CD14-positive monocyte (primary cell): Measurements from ENCODE around the gene NIT1. TPM values are rescaled to one million over a fixed set of nuclear protein-coding genes. Genes with fewer than 3 reads are reported as not detected.
A peak's percentile ranks its signal among the peaks of the same experiment; 100 is the strongest.

ENCODE experiments used
- DNase-seq, 3 donors: peaks; one replicate each; pipeline ENCODE4 v3.0.0-alpha.2; 2011 to 2022
- H2AFZ ChIP-seq: 2 replicates; pipeline ENCODE4 v1.6.0; 2012; ENCODE audit warnings: mild to moderate bottlenecking, low read depth, low read length, inconsistent platforms; ENCODE audit not compliant: insufficient read depth, poor library complexity, severe bottlenecking
- H3K27ac ChIP-seq, 2 donors: 1 replicate in 1 of 2; 2 replicates in 1 of 2; pipeline ENCODE4 v1.5.1; 2012 to 2013; ENCODE audit warnings: low read length in 2 of 2, control low read depth in 1 of 2, inconsistent platforms in 1 of 2, low read depth in 1 of 2, mild to moderate bottlenecking in 1 of 2
- H3K27me3 ChIP-seq, 2 donors: one replicate each; pipeline versions ENCODE4 v1.6.0 to v1.6.1; 2011 to 2013; ENCODE audit warnings: low read length in 2 of 2; ENCODE audit not compliant: control insufficient read depth in 2 of 2, insufficient read depth in 2 of 2
- H3K36me3 ChIP-seq, 2 donors: replicated peaks in 1 of 2; 1 replicate in 1 of 2; 2 replicates in 1 of 2; pipeline versions ENCODE4 v1.5.1 to v1.6.1; 2012 to 2013; ENCODE audit warnings: low read length in 2 of 2, control low read depth in 1 of 2, inconsistent platforms in 1 of 2, mild to moderate bottlenecking in 1 of 2; ENCODE audit not compliant: insufficient read depth in 2 of 2, control insufficient read depth in 1 of 2
- H3K4me1 ChIP-seq, 2 donors: 1 replicate in 1 of 2; 2 replicates in 1 of 2; pipeline versions ENCODE4 v1.5.1 to v1.6.1; 2012 to 2013; ENCODE audit warnings: low read length in 2 of 2, control low read depth in 1 of 2, inconsistent platforms in 1 of 2, mild to moderate bottlenecking in 1 of 2, moderate library complexity in 1 of 2; ENCODE audit not compliant: insufficient read depth in 2 of 2, control insufficient read depth in 1 of 2
- H3K4me2 ChIP-seq: replicated peaks from 2 replicates; pipeline ENCODE3; 2012; ENCODE audit warnings: low read length, moderate library complexity, mild to moderate bottlenecking; ENCODE audit not compliant: poor library complexity, severe bottlenecking; ENCODE audit errors: extremely low read depth
- H3K4me3 ChIP-seq, 3 experiments: fragments of 200-600 bp in 1 of 3; sonication (generic) in 1 of 3; replicated peaks in 1 of 3; 1 replicate in 2 of 3; 2 replicates in 1 of 3; pipeline ENCODE4 v1.5.1; 2011 to 2013; ENCODE audit warnings: low read length in 3 of 3, mild to moderate bottlenecking in 3 of 3, control low read depth in 2 of 3, low read depth in 2 of 3, inconsistent platforms in 1 of 3, moderate library complexity in 1 of 3
- H3K79me2 ChIP-seq: 2 replicates; pipeline ENCODE4 v1.6.0; 2012; ENCODE audit warnings: mild to moderate bottlenecking, control low read depth, inconsistent platforms, low read length, moderate library complexity; ENCODE audit not compliant: insufficient read depth
- H3K9ac ChIP-seq: 2 replicates; pipeline ENCODE4 v1.6.0; 2017; ENCODE audit warnings: low read length, mild to moderate bottlenecking; ENCODE audit not compliant: insufficient read depth, poor library complexity, severe bottlenecking
- H3K9me3 ChIP-seq, 2 donors: replicated peaks in 1 of 2; 1 replicate in 1 of 2; 2 replicates in 1 of 2; pipeline versions ENCODE4 v1.5.1 to v1.6.1; 2012 to 2013; ENCODE audit warnings: low read length in 2 of 2, control low read depth in 1 of 2; ENCODE audit not compliant: control insufficient read depth in 1 of 2, insufficient read depth in 1 of 2
- H4K20me1 ChIP-seq: 2 replicates; pipeline ENCODE4 v1.6.0; 2012; ENCODE audit warnings: mild to moderate bottlenecking, low read length, control low read depth, moderate library complexity; ENCODE audit not compliant: insufficient read depth
- H3K27ac Mint-ChIP-seq, 7 donors: one replicate each; pipeline ENCODE4 v1.8.0; 2020; ENCODE audit warnings: mild to moderate bottlenecking in 7 of 7, mixed read lengths in 7 of 7, moderate library complexity in 6 of 7, inconsistent platforms in 2 of 7
- H3K27me3 Mint-ChIP-seq, 3 donors: one replicate each; pipeline ENCODE4 v1.8.0; 2021 to 2022; ENCODE audit warnings: low read depth in 3 of 3, mild to moderate bottlenecking in 3 of 3, mixed read lengths in 3 of 3, moderate library complexity in 3 of 3, inconsistent platforms in 1 of 3
- H3K36me3 Mint-ChIP-seq, 2 donors: one replicate each; pipeline ENCODE4 v1.8.0; 2020; ENCODE audit warnings: mixed read lengths in 2 of 2, inconsistent platforms in 1 of 2, mild to moderate bottlenecking in 1 of 2
- H3K4me1 Mint-ChIP-seq: one replicate; pipeline ENCODE4 v1.8.0; 2020; ENCODE audit warnings: mild to moderate bottlenecking, mixed read lengths
- H3K4me3 Mint-ChIP-seq, 2 donors: one replicate each; pipeline ENCODE4 v1.8.0; 2020; ENCODE audit warnings: mild to moderate bottlenecking in 2 of 2, mixed read lengths in 2 of 2, moderate library complexity in 1 of 2
- H3K9me3 Mint-ChIP-seq, 7 donors: one replicate each; pipeline ENCODE4 v1.8.0; 2020 to 2022; ENCODE audit warnings: mixed read lengths in 7 of 7, mild to moderate bottlenecking in 6 of 7, moderate library complexity in 6 of 7, inconsistent platforms in 2 of 7
- CTCF ChIP-seq: fragments of 200-600 bp; IDR thresholded peaks from one replicate; pipeline ENCODE4 v1.8.0; 2022; ENCODE audit warnings: antibody characterized with exemption, mild to moderate bottlenecking
- WGBS: methylation state at CpG from one replicate; pipeline ENCODE4 v1.1.5; 2013; ENCODE audit warnings: missing lambda C conversion rate; ENCODE audit not compliant: insufficient coverage; 5-methylcytosine and 5-hydroxymethylcytosine counted together
- intact Hi-C, 2 donors: fragments of 100-400 bp; cut with micrococcal nuclease; formaldehyde crosslinking; loops; one replicate each; pipeline versions ENCODE4 v1.15.0 to v1.15.1; 2023
- polyA plus RNA-seq, 3 donors: library from polyadenylated mRNA; depleted of rRNA in 1 of 3; unstranded in 2 of 3; stranded (reverse) in 1 of 3; fragments of 300-500 nt in 2 of 3; fragments of >200 nt in 1 of 3; fragmentation: Illumina TruSeq in 2 of 3; gene quantifications; 1 replicate in 2 of 3; 2 replicates in 1 of 3; pipeline ENCODE4 v1.2.3, GENCODE V29; 2012 to 2021

Gene NIT1
- polyA plus RNA-seq, 3 donors: 28.4 to 84.7 (median 35.7) TPM

- peaks cover 100% of the 10 kb centered on the region for H3K79me2 ChIP-seq
- Mint-ChIP-seq H3K27me3 (no peaks in the 10 kb centered on the region), H3K9me3 (no peaks in the 10 kb centered on the region), H3K4me3 (no peak overlapping the region), H3K27ac (peak overlapping the region; percentile 5 to 68 (median 47)), H3K4me1 (peaks cover 69% of the 10 kb centered on the region), H3K36me3 (peaks cover 13 to 31% of the 10 kb centered on the region in 2 donors)
- H3K27ac ChIP-seq: peak overlapping the region in 1 of 2 donors; percentile 50
- no peak overlapping the region for H3K4me2 ChIP-seq
- H4K20me1 ChIP-seq: peaks cover 74% of the 10 kb centered on the region
- H3K4me3 ChIP-seq: no peak overlapping the region
- TF ChIP-seq CTCF: no peak
- H3K36me3 ChIP-seq: peaks cover 0 to 15% of the 10 kb centered on the region in 2 donors
- no peaks in the 10 kb centered on the region for H3K27me3 ChIP-seq
- intact Hi-C loops: no loop called here
- 0% methylated on average over 1 of the region's 1 CpG for WGBS
- H3K4me1 ChIP-seq: peaks cover 47 to 71% of the 10 kb centered on the region in 2 donors
- no peak overlapping the region for H2AFZ ChIP-seq
- no peak for DNase-seq
- no peaks in the 10 kb centered on the region for H3K9me3 ChIP-seq
- no peak overlapping the region for H3K9ac ChIP-seq
Measured at GRCh38 chr1:161113915-161114314, 4.0 kb upstream of the NIT1 start.

- no peak overlapping the region for H3K4me3 ChIP-seq
- peaks cover 100% of the 10 kb centered on the region for H3K79me2 ChIP-seq
- H3K4me3 Mint-ChIP-seq: no peak overlapping the region
- H3K27ac Mint-ChIP-seq: peak overlapping the region in 3 of 7 donors; percentile 55 to 68 (median 60)
- WGBS: no CpG with 5 or more reads among the region's 2 CpGs
- H4K20me1 ChIP-seq: peaks cover 68% of the 10 kb centered on the region
- no peaks in the 10 kb centered on the region for H3K9me3 ChIP-seq
- H3K36me3 Mint-ChIP-seq: peaks cover 8 to 24% of the 10 kb centered on the region in 2 donors
- H3K4me2 ChIP-seq: no peak overlapping the region
- H3K4me1 ChIP-seq: peaks cover 54 to 77% of the 10 kb centered on the region in 2 donors
- intact Hi-C loops: no loop called here
- no peaks in the 10 kb centered on the region for H3K27me3 Mint-ChIP-seq
- peak overlapping the region in 1 of 2 donors; percentile 50 for H3K27ac ChIP-seq
- no peak overlapping the region for H3K9ac ChIP-seq
- no peak for TF ChIP-seq CTCF
- peaks cover 0 to 9% of the 10 kb centered on the region in 2 donors for H3K36me3 ChIP-seq
- H3K9me3 Mint-ChIP-seq: no peaks in the 10 kb centered on the region
- no peaks in the 10 kb centered on the region for H3K27me3 ChIP-seq
- no peak for DNase-seq
- H2AFZ ChIP-seq: no peak overlapping the region
- H3K4me1 Mint-ChIP-seq: peaks cover 75% of the 10 kb centered on the region
Measured at GRCh38 chr1:161114556-161114955, 3.3 kb upstream of the NIT1 start.
